K562 (cell line): Measurements from ENCODE around the gene WNT3. TPM values are rescaled to one million over a fixed set of nuclear protein-coding genes. Genes with fewer than 3 reads are reported as not detected.

Experiments used
- CBX1 ChIP-seq: sonication (generic); IDR thresholded peaks from 2 replicates; pipeline ENCODE4 v1.6.1; 2016; ENCODE audit warnings: antibody characterized with exemption, low read depth, mild to moderate bottlenecking
- KDM2B ChIP-seq: fragments of 250-450 bp; sonication (Bioruptor Pico); IDR thresholded peaks from 2 replicates; pipeline ENCODE4 v1.8.0; 2021; ENCODE audit warnings: mild to moderate bottlenecking, moderate library complexity
- ZZZ3 ChIP-seq: fragments of 450-650 bp; IDR thresholded peaks from 2 replicates; pipeline ENCODE4 v1.6.1; 2016; ENCODE audit warnings: antibody characterized with exemption, mild to moderate bottlenecking, moderate library complexity
- polyA plus RNA-seq, 8 experiments: library from polyadenylated mRNA; depleted of rRNA in 4 of 8; stranded (reverse) in 5 of 8; unstranded in 3 of 8; fragments of >200 nt; fragmentation: Nextera tagmentation in 2 of 8; fragmentation: Illumina TruSeq in 1 of 8; extraction: Ambion mirVana in 2 of 8; extraction: Trizol in 1 of 8; gene quantifications; 2 replicates each; pipeline versions ENCODE4 v1.2.1 to v1.2.3, GENCODE V29; 2011 to 2014; ENCODE audit warnings: inconsistent platforms in 1 of 8, missing spikeins in 1 of 8
- total RNA-seq, 7 experiments: library from RNA; depleted of rRNA in 6 of 7; stranded (reverse); fragments of >200 nt in 6 of 7; fragmentation: Illumina TruSeq in 2 of 7; extraction: Trizol in 2 of 7; gene quantifications; 2 replicates each; pipeline versions ENCODE4 v1.2.1 to v1.2.3, GENCODE V29; 2011 to 2021; ENCODE audit warnings: low replicate concordance in 1 of 7
- TF ChIP-seq, protein P1 (sequence below): fragments of 250-450 bp; sonication (Bioruptor Pico); IDR thresholded peaks from 2 replicates; pipeline ENCODE4 v1.4.0; 2020; ENCODE audit warnings: mild to moderate bottlenecking, moderate library complexity
- TF ChIP-seq, protein P2 (sequence below): fragments of 450-650 bp; IDR thresholded peaks from 2 replicates; pipeline ENCODE4 v1.6.1; 2016; ENCODE audit warnings: mild to moderate bottlenecking, moderate library complexity

The WNT3 gene
- total and polyA plus RNA-seq, 9 of the 15 experiments (the other 6 are each of a cell fraction or from before 2014, with no cell fraction given): 1.5 to 6.1 (median 3.3) TPM

DNA sequence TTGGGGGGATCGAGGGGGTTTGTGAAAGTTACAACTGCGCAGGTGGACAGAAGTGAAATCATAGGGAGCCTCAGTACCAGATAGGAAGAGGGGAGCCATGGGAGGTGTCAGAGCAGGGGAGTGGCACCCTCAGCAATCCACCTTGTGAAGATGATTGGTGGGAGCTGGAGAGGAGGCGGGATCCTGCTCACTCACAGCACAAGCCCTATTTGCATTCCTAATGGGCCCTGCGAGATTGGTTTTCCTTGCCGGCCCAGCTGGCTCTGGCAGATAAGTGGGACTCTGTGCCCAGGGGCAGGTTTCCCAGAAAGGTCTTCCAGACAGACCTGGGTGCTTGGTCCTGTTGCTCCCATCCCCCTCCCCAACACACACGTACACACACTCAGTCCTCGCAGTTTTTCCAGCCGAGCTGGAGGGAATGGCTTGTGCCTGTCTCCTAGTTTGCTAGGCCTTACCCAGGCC, 9.4 kb downstream of the WNT3 start (continued):
- no peak for TF ChIP-seq CBX1
- TF ChIP-seq, protein P1, sequence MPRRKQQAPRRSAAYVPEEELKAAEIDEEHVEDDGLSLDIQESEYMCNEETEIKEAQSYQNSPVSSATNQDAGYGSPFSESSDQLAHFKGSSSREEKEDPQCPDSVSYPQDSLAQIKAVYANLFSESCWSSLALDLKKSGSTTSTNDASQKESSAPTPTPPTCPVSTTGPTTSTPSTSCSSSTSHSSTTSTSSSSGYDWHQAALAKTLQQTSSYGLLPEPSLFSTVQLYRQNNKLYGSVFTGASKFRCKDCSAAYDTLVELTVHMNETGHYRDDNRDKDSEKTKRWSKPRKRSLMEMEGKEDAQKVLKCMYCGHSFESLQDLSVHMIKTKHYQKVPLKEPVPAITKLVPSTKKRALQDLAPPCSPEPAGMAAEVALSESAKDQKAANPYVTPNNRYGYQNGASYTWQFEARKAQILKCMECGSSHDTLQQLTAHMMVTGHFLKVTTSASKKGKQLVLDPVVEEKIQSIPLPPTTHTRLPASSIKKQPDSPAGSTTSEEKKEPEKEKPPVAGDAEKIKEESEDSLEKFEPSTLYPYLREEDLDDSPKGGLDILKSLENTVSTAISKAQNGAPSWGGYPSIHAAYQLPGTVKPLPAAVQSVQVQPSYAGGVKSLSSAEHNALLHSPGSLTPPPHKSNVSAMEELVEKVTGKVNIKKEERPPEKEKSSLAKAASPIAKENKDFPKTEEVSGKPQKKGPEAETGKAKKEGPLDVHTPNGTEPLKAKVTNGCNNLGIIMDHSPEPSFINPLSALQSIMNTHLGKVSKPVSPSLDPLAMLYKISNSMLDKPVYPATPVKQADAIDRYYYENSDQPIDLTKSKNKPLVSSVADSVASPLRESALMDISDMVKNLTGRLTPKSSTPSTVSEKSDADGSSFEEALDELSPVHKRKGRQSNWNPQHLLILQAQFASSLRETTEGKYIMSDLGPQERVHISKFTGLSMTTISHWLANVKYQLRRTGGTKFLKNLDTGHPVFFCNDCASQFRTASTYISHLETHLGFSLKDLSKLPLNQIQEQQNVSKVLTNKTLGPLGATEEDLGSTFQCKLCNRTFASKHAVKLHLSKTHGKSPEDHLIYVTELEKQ (CRISPR knock-in tag): no peak
- TF ChIP-seq, protein P2, sequence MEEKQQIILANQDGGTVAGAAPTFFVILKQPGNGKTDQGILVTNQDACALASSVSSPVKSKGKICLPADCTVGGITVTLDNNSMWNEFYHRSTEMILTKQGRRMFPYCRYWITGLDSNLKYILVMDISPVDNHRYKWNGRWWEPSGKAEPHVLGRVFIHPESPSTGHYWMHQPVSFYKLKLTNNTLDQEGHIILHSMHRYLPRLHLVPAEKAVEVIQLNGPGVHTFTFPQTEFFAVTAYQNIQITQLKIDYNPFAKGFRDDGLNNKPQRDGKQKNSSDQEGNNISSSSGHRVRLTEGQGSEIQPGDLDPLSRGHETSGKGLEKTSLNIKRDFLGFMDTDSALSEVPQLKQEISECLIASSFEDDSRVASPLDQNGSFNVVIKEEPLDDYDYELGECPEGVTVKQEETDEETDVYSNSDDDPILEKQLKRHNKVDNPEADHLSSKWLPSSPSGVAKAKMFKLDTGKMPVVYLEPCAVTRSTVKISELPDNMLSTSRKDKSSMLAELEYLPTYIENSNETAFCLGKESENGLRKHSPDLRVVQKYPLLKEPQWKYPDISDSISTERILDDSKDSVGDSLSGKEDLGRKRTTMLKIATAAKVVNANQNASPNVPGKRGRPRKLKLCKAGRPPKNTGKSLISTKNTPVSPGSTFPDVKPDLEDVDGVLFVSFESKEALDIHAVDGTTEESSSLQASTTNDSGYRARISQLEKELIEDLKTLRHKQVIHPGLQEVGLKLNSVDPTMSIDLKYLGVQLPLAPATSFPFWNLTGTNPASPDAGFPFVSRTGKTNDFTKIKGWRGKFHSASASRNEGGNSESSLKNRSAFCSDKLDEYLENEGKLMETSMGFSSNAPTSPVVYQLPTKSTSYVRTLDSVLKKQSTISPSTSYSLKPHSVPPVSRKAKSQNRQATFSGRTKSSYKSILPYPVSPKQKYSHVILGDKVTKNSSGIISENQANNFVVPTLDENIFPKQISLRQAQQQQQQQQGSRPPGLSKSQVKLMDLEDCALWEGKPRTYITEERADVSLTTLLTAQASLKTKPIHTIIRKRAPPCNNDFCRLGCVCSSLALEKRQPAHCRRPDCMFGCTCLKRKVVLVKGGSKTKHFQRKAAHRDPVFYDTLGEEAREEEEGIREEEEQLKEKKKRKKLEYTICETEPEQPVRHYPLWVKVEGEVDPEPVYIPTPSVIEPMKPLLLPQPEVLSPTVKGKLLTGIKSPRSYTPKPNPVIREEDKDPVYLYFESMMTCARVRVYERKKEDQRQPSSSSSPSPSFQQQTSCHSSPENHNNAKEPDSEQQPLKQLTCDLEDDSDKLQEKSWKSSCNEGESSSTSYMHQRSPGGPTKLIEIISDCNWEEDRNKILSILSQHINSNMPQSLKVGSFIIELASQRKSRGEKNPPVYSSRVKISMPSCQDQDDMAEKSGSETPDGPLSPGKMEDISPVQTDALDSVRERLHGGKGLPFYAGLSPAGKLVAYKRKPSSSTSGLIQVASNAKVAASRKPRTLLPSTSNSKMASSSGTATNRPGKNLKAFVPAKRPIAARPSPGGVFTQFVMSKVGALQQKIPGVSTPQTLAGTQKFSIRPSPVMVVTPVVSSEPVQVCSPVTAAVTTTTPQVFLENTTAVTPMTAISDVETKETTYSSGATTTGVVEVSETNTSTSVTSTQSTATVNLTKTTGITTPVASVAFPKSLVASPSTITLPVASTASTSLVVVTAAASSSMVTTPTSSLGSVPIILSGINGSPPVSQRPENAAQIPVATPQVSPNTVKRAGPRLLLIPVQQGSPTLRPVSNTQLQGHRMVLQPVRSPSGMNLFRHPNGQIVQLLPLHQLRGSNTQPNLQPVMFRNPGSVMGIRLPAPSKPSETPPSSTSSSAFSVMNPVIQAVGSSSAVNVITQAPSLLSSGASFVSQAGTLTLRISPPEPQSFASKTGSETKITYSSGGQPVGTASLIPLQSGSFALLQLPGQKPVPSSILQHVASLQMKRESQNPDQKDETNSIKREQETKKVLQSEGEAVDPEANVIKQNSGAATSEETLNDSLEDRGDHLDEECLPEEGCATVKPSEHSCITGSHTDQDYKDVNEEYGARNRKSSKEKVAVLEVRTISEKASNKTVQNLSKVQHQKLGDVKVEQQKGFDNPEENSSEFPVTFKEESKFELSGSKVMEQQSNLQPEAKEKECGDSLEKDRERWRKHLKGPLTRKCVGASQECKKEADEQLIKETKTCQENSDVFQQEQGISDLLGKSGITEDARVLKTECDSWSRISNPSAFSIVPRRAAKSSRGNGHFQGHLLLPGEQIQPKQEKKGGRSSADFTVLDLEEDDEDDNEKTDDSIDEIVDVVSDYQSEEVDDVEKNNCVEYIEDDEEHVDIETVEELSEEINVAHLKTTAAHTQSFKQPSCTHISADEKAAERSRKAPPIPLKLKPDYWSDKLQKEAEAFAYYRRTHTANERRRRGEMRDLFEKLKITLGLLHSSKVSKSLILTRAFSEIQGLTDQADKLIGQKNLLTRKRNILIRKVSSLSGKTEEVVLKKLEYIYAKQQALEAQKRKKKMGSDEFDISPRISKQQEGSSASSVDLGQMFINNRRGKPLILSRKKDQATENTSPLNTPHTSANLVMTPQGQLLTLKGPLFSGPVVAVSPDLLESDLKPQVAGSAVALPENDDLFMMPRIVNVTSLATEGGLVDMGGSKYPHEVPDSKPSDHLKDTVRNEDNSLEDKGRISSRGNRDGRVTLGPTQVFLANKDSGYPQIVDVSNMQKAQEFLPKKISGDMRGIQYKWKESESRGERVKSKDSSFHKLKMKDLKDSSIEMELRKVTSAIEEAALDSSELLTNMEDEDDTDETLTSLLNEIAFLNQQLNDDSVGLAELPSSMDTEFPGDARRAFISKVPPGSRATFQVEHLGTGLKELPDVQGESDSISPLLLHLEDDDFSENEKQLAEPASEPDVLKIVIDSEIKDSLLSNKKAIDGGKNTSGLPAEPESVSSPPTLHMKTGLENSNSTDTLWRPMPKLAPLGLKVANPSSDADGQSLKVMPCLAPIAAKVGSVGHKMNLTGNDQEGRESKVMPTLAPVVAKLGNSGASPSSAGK: peak; percentile 47
- TF ChIP-seq KDM2B: no peak
- TF ChIP-seq ZZZ3: no peak
